Prostate gland (tissue), 2 donors: ENCODE results near the gene CLDN6. TPM values are rescaled to one million over a fixed set of nuclear protein-coding genes. Genes with fewer than 3 reads are reported as not detected.

Source experiments
- DNase-seq: peaks from one replicate; pipeline ENCODE4 v3.0.0-alpha.2; 2019; ENCODE audit warnings: low spot score
- H3K27ac ChIP-seq, 2 donors: fragments of 200-600 bp; sonication (generic); 2 replicates each; pipeline ENCODE4 v1.5.1; 2017 to 2019
- H3K27me3 ChIP-seq: fragments of 200-600 bp; sonication (generic); replicated peaks from 2 replicates; pipeline ENCODE4 v1.5.1; 2019; ENCODE audit not compliant: insufficient read depth
- H3K36me3 ChIP-seq, 2 donors: fragments of 200-600 bp; sonication (generic); 1 replicate in 1 of 2; 2 replicates in 1 of 2; pipeline versions ENCODE4 v1.5.1 to v1.8.1; 2017 to 2019
- H3K4me1 ChIP-seq: fragments of 200-600 bp; sonication (generic); replicated peaks from 2 replicates; pipeline ENCODE4 v1.5.1; 2019
- H3K4me3 ChIP-seq, 2 donors: fragments of 200-600 bp; sonication (generic); 2 replicates each; pipeline ENCODE4 v1.5.1; 2017 to 2019
- H3K9me3 ChIP-seq: fragments of 200-600 bp; sonication (generic); 2 replicates; pipeline ENCODE4 v1.5.1; 2017
- CTCF ChIP-seq, 4 experiments: fragments of 200-600 bp in 2 of 4; fragments of 450-650 bp in 2 of 4; sonication (generic) in 2 of 4; IDR thresholded peaks; 1 replicate in 3 of 4; 2 replicates in 1 of 4; pipeline ENCODE4 v1.5.1; 2016 to 2019; ENCODE audit warnings: antibody characterized with exemption in 4 of 4, mild to moderate bottlenecking in 2 of 4, moderate library complexity in 2 of 4
- POLR2A ChIP-seq: fragments of 450-650 bp; IDR thresholded peaks from one replicate; pipeline ENCODE4 v1.6.1; 2016; ENCODE audit warnings: antibody characterized with exemption, mild to moderate bottlenecking
- POLR2AphosphoS5 ChIP-seq: sonication (generic); formaldehyde crosslinking; IDR thresholded peaks from one replicate; pipeline ENCODE4 v1.6.1; 2017; ENCODE audit warnings: antibody characterized with exemption
- WGBS: methylation state at CpG from one replicate; pipeline ENCODE4 v1.1.5; 2018; 5-methylcytosine and 5-hydroxymethylcytosine counted together
- intact Hi-C: fragments of 100-400 bp; cut with DNase I; formaldehyde crosslinking; loops from one replicate; pipeline ENCODE4 v1.14.2; 2022
- total RNA-seq, 2 donors: library from RNA; depleted of rRNA; stranded (reverse); fragments of >200 nt; gene quantifications; one replicate each; pipeline ENCODE4 v1.1.0, GENCODE V29; 2016

The CLDN6 gene
- total RNA-seq, 2 donors from 2014 or later = 0.14 TPM; not detected in 1

GRCh38 chr16:2976201-2976600 lies 41.8 kb downstream of the CLDN6 start:
- H3K9me3 ChIP-seq = no peaks in the 10 kb centered on the region
- no peaks in the 10 kb centered on the region for H3K27me3 ChIP-seq
- 62% methylated on average over 7 of the region's 7 CpGs for WGBS
- TF ChIP-seq POLR2A = no peak
- H3K4me3 ChIP-seq = no peak overlapping the region
- no peaks in the 10 kb centered on the region for H3K36me3 ChIP-seq
- H3K27ac ChIP-seq = peak overlapping the region in 1 of 2 donors; percentile 63
- intact Hi-C loops = no loop called here
- H3K4me1 ChIP-seq = peaks cover 33% of the 10 kb centered on the region
- DNase-seq = no peak

- DNase-seq = no peak
- TF ChIP-seq POLR2A (no peak), CTCF (IDR thresholded peaks at IDR 0.05) (no peak), POLR2AphosphoS5 (no peak)
- H3K4me1 ChIP-seq = peaks cover 38% of the 10 kb centered on the region
- H3K27me3 ChIP-seq = no peaks in the 10 kb centered on the region
- H3K4me3 ChIP-seq = no peak overlapping the region
- WGBS = 92% methylated on average over 19 of the region's 28 CpGs
- no peaks in the 10 kb centered on the region for H3K36me3 ChIP-seq
- no peaks in the 10 kb centered on the region for H3K9me3 ChIP-seq
- intact Hi-C loops = no loop called here
- H3K27ac ChIP-seq = no peak overlapping the region
Measured at GRCh38 chr16:2975161-2975795, 42.7 kb downstream of the CLDN6 start.

GRCh38 chr16:2974319-2975056 lies 43.5 kb downstream of the CLDN6 start:
- Histone ChIP-seq H3K27ac (no peak overlapping the region), H3K36me3 (no peaks in the 10 kb centered on the region), H3K4me1 (peaks cover 37% of the 10 kb centered on the region), H3K9me3 (no peaks in the 10 kb centered on the region), H3K27me3 (no peaks in the 10 kb centered on the region), H3K4me3 (no peak overlapping the region)
- TF ChIP-seq POLR2A = no peak
- 67% methylated on average over 15 of the region's 15 CpGs for WGBS
- intact Hi-C loops = no loop called here
- no peak for DNase-seq

GRCh38 chr16:2973605-2974318 lies 44.2 kb downstream of the CLDN6 start:
- H3K27ac ChIP-seq = peak overlapping the region; percentile 54
- intact Hi-C loops = no loop called here
- H3K9me3 ChIP-seq = no peaks in the 10 kb centered on the region
- H3K4me3 ChIP-seq = no peak overlapping the region
- 44% methylated on average over 14 of the region's 17 CpGs for WGBS
- peaks cover 37% of the 10 kb centered on the region for H3K4me1 ChIP-seq
- DNase-seq = no peak
- no peaks in the 10 kb centered on the region for H3K27me3 ChIP-seq
- no peaks in the 10 kb centered on the region for H3K36me3 ChIP-seq
- TF ChIP-seq CTCF (IDR thresholded peaks at IDR 0.05) (no peak), POLR2A (no peak), POLR2AphosphoS5 (no peak)

- peak; percentile 70 for DNase-seq
Measured at GRCh38 chr16:2973093-2973492, 44.9 kb downstream of the CLDN6 start.

More at GRCh38 chr16:2973093-2973492, 44.9 kb downstream of the CLDN6 start:
- peaks cover 37% of the 10 kb centered on the region for H3K4me1 ChIP-seq
- H3K27me3 ChIP-seq = no peaks in the 10 kb centered on the region
- H3K36me3 ChIP-seq = no peaks in the 10 kb centered on the region
- intact Hi-C loops = no loop called here
- no peak overlapping the region for H3K4me3 ChIP-seq
- no peaks in the 10 kb centered on the region for H3K9me3 ChIP-seq
- TF ChIP-seq CTCF (IDR thresholded peaks at IDR 0.05) (no peak), POLR2AphosphoS5 (peak; percentile 69), POLR2A (no peak)
- H3K27ac ChIP-seq = peak overlapping the region; percentile 54
- WGBS = 27% methylated on average over 5 of the region's 5 CpGs
